8988T (cell line): ENCODE measurements around the gene TRIM15.
"Not testable (repeated sequence)": the region's sequence is repeated elsewhere in the genome, so short reads cannot be mapped to it uniquely, and the experiment has no call there.

Experiments
- DNase-seq: peaks from one replicate; pipeline ENCODE4 v3.0.0; 2011

The TRIM15 gene

DNA sequence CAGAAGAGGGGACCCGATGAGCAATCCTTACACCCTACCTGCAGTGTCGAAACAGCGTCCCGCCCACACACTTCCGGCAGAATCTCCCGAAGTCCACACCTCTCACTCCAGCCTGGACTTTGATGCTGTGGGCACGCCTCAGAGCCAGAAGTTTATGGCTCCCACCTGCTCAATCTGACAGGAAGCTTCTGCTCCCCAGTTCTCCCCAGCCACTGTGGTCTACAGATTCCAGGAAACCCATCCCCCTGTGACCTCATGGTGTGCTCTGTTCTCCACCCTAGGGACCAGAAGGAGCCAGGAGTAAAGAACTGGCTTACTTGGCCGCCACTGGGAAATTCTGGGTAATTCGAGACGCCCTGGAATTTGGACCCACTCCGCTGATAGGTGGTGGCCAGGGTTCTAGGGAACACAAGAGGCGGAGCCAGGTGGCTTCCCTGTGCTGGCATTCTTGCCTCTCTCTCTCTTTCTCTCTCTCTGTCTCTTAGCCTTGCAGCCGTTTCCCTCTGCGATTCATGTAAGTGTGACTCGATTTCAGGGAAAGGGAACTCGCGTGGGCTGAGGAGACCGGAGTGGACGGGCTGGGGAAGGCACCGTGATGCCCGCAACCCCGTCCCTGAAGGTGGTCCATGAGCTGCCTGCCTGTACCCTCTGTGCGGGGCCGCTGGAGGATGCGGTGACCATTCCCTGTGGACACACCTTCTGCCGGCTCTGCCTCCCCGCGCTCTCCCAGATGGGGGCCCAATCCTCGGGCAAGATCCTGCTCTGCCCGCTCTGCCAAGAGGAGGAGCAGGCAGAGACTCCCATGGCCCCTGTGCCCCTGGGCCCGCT is at the start of gene TRIM15:
TRIM15 (plus strand) TSS at position 457 of the 828 bp plus-strand sequence; CDS start at position 596, 139 bp downstream.
- no peak for DNase-seq

GRCh38 chr6:30113841-30114240 is 49.5 kb upstream of the TRIM15 start:
- no peak for DNase-seq

DNA sequence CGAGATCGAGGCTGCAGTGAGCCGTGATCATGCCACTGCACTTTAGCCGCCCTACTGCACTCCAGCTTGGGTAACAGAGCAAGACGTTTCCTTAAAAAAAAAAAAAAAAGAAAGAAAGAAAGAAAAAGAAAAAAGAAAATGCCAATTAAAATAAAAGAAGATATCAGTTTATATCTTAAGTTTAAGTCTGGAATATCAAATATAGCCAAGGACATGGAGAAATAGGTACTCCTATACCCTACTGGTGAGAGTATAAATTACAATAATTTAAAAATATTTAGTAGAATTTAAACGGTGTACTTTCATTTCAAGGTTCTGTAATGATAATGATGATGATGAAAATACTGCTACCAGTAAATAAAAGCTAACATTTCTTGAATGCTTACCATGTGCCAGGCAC is 46.6 kb upstream of the TRIM15 start:
- no peak for DNase-seq

GRCh38 chr6:30118691-30119090 is 44.7 kb upstream of the TRIM15 start:
- not testable (repeated sequence) for DNase-seq

DNA sequence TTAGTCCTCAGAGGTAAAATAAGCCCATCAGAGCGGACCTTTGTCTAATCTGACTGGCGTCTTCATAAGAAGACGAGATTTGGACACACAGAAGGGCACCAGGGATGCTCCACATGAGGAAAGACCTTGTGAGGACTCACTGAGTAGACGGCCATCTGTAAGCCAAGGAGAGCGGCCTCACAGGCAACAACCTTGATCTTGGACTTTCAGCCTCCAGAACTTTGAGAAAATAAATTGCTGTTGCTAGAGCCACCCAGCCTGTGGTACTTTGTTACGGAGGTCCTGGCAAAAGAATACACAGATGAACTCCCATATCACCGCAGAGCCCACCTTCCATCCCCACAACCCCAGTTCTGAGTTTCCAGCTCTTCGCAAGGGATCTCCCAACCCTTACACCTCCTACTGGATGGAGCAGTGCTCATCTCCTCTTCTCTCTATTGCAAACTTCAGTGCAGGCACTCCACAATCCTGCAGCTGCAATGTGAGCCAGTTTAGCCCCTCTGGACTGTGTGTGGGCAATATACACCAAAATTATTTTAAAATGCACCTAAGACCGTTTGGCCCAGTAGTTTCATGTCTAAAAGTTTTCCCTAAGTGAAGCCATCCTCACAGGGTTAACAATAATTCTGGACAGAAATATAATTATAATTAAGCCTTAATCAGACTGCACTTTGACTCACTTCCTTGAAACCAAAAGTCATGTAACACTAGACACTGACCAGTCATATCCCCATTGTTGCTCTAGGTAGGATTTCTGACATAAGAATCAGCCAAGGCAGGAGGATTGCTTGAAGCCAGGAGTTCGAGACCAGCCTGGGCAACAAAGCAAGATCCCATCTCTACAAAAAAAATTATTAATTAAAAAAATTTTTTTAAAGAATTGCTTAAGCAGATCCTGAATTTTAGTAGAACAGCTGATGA is 41.6 kb upstream of the TRIM15 start:
- no peak for DNase-seq

- DNase-seq, result no peak
These were observed 40.8 kb upstream of the TRIM15 start for GRCh38 chr6:30122515-30122914.

DNA sequence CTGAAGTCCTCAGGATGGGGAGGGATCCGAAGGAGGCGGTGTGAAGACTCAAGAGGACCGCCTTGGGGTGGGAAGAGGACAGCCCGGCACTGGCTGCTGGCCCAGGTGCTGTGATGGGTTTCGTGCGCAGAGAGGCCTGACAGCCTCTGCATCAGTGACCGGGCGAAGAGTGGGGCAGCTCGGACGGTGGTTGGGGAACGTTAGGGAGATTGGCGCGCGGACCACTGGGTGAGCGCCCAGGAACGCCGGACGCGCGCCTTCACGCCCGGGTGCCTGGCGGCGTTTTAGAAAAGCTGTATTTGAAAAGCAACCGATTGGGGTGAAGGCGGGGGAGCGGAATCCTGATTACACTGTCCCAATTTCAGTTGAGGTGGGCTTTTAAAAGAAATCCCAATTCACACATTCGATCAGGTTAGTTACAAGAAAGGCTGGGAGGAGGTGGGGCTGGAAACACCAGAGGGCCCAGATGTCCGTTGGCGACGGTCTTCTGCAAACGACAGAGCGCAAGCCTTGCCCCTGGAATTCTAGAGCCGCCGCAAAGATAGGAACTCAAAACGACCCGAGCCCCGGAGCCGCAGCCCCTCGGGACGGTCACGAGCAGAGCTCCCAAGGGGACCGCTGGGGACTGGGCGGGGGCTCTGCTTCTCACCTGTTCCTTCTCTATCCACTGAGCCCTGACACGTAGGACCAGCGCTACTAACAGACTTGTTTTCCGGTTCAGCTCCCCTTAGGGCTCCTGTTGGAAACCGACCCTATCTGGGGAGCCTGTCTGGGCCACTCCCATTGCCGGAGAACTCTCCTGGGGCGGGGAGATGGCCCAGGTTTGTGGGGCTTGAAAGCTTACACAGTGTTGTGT is 35.9 kb upstream of the TRIM15 start:
- no peak for DNase-seq

GRCh38 chr6:30129265-30130178 is 33.8 kb upstream of the TRIM15 start:
- DNase-seq, result no peak

- no peak for DNase-seq
These were observed 33.1 kb upstream of the TRIM15 start for GRCh38 chr6:30130179-30130679.

DNA sequence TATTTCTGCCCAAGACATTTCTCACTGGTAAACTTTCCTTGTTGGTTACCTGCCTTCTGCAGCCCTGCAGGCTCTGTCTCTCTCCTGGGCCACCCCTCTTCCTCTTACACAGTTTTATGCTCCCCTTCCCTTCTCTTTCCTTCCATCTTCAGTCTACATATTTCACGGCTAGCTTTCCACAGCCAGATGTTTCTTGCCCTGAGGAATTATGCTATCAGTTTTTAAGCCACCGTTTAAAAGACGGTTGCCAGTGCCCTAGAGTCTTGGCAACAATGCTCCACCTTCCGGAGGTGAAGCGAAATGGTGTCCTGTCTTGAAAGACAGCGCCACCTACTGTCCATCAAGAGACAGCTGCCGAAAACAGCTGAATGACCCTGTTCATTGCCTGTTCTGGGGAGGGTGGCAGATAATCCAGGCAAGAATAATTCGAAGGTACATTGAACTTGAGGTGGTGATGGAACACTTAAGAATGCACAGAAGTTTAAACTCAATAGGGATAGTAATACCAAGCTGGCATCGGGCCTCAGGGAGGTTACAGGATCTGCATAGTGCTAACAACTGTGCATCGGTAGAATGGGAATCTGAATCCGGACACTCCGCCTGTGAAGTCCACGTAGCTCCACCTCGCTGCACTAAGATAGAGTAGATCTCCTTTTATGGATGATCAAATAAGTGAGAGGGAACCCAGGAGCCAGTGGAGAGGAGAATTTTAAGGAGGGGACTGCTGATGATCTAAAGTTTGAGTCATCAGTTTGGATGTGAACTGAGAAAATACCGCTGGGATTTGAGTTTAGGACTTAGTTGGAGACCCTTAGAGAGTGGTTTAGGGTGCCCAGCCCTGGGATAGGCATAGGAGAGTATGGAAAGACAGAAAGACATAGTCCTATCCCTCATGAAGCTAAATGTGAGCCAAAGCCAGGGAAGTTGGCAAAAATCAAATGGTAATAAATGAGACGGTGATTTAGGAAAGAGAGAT is 32.2 kb upstream of the TRIM15 start:
- peak; percentile 71 for DNase-seq

DNA sequence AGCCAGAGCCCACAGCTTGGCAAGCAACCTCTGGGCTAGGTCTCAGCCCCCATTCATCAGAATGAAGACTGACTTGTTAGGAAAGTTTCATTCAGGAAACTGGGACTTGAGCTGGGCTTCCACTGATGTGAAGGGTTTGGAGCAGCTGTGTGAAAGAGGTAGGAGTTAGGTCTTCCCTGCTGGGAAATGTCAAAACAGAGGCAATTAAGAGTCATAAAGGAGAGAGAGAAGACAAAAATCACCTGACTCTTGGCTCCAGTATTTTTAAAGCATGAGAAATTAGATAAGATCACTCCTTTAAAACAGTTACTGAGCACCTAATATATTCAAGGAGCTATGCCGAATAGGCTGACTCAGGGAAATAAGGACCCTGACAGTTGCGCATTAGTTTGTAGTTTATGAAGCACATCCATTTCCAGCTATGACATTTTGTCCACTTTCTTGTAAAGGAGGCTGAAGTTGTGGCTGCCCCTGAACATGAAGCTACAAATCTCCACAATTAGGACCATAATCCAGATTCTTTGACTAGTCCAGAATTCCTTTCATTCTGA is 31.3 kb upstream of the TRIM15 start:
- DNase-seq, result no peak

GRCh38 chr6:30135147-30135546 is 28.2 kb upstream of the TRIM15 start:
- no peak for DNase-seq

DNA sequence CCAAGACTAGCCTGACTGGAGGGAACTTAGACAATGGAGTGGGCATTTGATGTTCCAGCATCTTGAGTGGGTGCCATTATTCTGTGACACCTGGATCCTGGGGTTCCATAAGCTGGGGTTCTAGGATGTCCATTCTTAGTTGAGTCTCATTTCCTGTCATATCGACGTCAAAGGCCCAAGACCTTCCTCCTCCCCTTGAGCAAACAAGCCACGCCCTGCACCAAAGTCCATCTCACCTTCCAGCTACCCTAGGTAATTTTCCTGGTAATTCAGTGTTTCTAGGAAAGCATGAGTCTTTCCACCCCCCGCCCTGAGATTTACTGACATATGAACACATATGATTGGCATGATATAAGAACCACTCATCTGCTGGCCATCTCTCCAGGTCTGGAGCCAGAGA is 27.6 kb upstream of the TRIM15 start, which contains the start of gene TRIM40:
TRIM40 (plus strand) TSS at position 384 of the 400 bp plus-strand sequence. CDS start 897 bp downstream, outside the sequence.
- DNase-seq, result no peak

DNA sequence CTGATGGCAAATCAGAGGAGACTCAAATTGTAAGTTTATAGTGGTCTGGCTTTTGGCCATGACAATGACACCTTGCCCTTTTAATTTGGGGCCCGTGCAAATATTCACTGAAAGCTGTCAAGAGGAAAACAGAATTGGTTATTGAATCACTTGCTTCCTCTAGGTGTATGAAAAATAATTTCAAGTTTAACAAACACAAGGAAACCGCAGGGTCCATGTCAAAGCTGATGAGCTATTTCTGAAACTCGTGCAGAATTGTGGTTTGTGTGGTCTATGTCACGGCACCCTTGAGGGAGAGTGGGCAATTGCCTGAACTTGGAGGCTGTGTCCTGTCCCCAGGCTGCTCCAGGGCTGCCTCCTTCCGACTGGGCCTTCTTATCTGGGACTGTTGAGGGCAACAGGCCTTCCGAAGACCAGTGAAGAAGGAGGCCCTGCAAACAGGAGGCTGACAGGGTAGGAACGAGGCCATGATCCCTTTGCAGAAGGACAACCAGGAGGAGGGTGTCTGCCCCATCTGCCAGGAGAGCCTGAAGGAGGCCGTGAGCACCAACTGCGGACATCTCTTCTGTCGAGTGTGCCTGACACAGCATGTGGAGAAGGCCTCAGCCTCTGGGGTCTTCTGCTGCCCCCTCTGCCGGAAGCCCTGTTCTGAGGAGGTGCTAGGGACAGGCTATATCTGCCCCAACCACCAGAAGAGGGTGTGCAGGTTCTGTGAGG is 26.6 kb upstream of the TRIM15 start:
- no peak for DNase-seq

DNA sequence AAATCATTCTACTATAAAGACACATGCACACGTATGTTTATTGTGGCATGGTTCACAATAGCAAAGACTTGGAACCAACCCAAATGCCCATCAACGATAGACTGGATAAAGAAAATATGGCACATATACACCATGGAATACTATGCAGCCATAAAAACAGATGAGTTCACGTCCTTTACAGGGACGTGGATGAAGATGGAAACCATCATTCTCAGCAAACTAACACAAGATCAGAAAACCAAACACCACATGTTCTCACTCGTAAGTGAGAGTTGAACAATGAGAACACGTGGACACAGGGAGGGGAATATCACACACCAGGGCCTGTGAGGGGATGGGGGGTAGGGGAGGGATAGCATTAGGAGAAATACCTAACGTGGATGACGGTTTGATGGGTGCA is 23.1 kb upstream of the TRIM15 start:
- DNase-seq, result not testable (repeated sequence)

DNA sequence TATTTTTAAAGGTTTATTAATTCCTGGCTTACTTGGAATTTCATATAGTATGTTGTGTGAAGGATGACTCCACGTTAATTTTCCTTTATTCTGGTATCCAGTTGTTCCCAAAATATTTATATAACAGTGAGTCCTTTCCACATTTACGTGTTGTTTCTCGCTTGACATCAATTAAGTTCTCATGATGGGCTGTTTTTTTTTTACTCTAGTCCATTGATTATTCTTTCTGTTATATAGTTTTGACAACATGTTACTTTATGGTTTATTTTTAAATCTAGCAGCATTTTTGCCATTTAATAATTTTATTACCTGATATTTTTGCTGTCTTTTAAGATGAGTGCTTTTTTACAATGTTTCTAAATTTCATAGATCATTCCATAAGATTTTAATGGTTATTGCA is 20.7 kb upstream of the TRIM15 start:
- no peak for DNase-seq

DNA sequence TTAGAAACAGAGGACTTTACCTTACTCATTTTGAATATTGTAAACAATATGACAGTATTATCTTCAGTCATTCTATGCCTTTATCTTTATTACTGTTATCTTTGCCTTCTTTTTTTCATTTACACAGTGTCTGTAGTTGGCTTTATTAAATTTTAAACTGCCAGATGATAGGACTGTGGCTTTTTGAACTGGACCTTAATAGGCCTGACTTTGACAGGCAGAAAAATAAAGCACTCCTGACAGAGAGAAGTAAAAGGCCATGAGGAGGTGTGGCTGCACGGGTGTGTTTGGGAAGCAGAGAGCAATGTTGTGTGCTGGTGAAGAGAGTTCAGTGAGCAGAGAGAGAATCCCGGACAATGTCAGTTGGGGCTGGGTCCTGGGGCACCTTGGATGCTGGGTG is 19.6 kb upstream of the TRIM15 start:
- no peak for DNase-seq

- no peak for DNase-seq
These were observed 18.5 kb upstream of the TRIM15 start for GRCh38 chr6:30144811-30145210.

DNA sequence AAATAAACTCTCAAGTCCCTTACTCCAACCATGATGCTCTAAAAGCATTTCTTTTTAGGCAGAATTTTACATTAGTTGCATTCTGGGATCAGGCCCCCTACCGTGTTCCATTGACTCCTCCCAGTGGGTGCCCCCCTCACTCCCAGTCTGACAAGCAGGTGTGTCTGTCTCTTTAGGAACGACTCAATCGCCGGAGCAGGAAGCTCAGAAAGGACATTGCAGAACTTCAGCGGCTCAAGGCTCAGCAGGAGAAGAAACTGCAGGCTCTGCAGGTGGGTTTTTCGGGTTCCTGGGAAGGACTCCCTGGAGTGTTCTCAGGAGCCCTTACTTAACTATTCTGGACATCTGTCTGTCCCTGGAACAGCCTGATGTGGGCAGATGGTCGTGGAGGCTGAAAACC is 17.5 kb upstream of the TRIM15 start:
- no peak for DNase-seq
